H1 (cell line): ENCODE data around the gene SH3RF2. TPM values are rescaled to one million over a fixed set of nuclear protein-coding genes. Genes with fewer than 3 reads are reported as not detected.

Experiments
- ATF2 ChIP-seq: IDR thresholded peaks from 2 replicates; pipeline ENCODE4 v1.6.1; 2012; ENCODE audit warnings: low read length, inconsistent platforms
- CHD7 ChIP-seq: fragments of 300-600 bp; sonication (generic); IDR thresholded peaks from 2 replicates; pipeline ENCODE4 v1.7.1; 2012; ENCODE audit warnings: low read length, moderate library complexity, mild to moderate bottlenecking, inconsistent platforms; ENCODE audit not compliant: insufficient replicate concordance
- CTCF ChIP-seq, 3 experiments: IDR thresholded peaks; 1 replicate in 2 of 3; 2 replicates in 1 of 3; pipeline versions ENCODE4 v1.5.1 to v1.6.1; 2011; ENCODE audit warnings: low read length in 3 of 3, mild to moderate bottlenecking in 3 of 3, inconsistent platforms in 2 of 3, low read depth in 1 of 3, moderate library complexity in 1 of 3; ENCODE audit not compliant: insufficient read depth in 1 of 3; ENCODE audit errors: control extremely low read depth in 1 of 3
- SIX5 ChIP-seq: IDR thresholded peaks from 2 replicates; pipeline ENCODE4 v1.6.1; 2011; ENCODE audit warnings: mild to moderate bottlenecking, low read depth, low read length
- polyA plus RNA-seq, 7 experiments: library from polyadenylated mRNA; depleted of rRNA in 3 of 7; stranded (reverse) in 5 of 7; unstranded in 2 of 7; fragments of >200 nt in 5 of 7; fragments of 200-250 nt in 2 of 7; gene quantifications; 1 replicate in 5 of 7; 2 replicates in 1 of 7; 4 replicates in 1 of 7; pipeline versions ENCODE4 v1.2.1 to v1.2.3, GENCODE V29; 2011 to 2013; ENCODE audit warnings: missing spikeins in 2 of 7, mixed read lengths in 2 of 7
- total RNA-seq: library from RNA; stranded (reverse); fragmentation: NEBNext Ultra II Directional; extraction: Animal tissue kit (Norgen Biotek cat#: 25700); gene quantifications from 2 replicates; pipeline ENCODE4 v1.2.1, GENCODE V29; 2021
- TF ChIP-seq, protein P1 (sequence below): IDR thresholded peaks from 2 replicates; pipeline ENCODE4 v1.6.1; 2012; ENCODE audit warnings: inconsistent platforms
- TF ChIP-seq, protein P2 (sequence below): IDR thresholded peaks from 2 replicates; pipeline ENCODE4 v1.6.1; 2012; ENCODE audit warnings: inconsistent platforms

SH3RF2 gene
- total and polyA plus RNA-seq, 2 of the 8 experiments (the other 6 are each of a cell fraction or from before 2014, with no cell fraction given), result 0.80 to 0.95 TPM

GRCh38 chr5:145942749-145943148, 6.4 kb downstream of the SH3RF2 start (continued):
- TF ChIP-seq CTCF (IDR thresholded peaks at IDR 0.05; ENCODE audit: control extremely low read depth in 1 of 3, insufficient read depth in 1 of 3, low read depth in 1 of 3, low read length in 3 of 3), result no peak
- TF ChIP-seq, protein P1, sequence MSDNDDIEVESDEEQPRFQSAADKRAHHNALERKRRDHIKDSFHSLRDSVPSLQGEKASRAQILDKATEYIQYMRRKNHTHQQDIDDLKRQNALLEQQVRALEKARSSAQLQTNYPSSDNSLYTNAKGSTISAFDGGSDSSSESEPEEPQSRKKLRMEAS, result no peak
- TF ChIP-seq SIX5, result no peak
- TF ChIP-seq CHD7, result no peak
- TF ChIP-seq, protein P2, sequence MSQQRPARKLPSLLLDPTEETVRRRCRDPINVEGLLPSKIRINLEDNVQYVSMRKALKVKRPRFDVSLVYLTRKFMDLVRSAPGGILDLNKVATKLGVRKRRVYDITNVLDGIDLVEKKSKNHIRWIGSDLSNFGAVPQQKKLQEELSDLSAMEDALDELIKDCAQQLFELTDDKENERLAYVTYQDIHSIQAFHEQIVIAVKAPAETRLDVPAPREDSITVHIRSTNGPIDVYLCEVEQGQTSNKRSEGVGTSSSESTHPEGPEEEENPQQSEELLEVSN, result no peak
- no peak for TF ChIP-seq ATF2
